Suppressor macrophage treated with lipopolysaccharide for 1 hour (primary cell): ENCODE data around the gene GRID1.
"Not testable (repeated sequence)": the region's sequence is repeated elsewhere in the genome, so short reads cannot be mapped to it uniquely, and the experiment has no call there.

Experiments
- DNase-seq, 3 donors: peaks; one replicate each; pipeline ENCODE4 v3.0.0-alpha.2; 2020 to 2022

The GRID1 gene

GRCh38 chr10:85961479-85962067 is 405.0 kb downstream of the GRID1 start:
- DNase-seq = no peak

- no peak for DNase-seq
Measured at GRCh38 chr10:85961073-85961472, 405.5 kb downstream of the GRID1 start.

- DNase-seq = no peak
Measured at GRCh38 chr10:85959239-85959638, 407.4 kb downstream of the GRID1 start.

- DNase-seq = no peak
Measured at GRCh38 chr10:85950921-85951320, 415.7 kb downstream of the GRID1 start.

GRCh38 chr10:85946713-85947326 is 419.8 kb downstream of the GRID1 start:
- DNase-seq = no peak

- no peak for DNase-seq
Measured at GRCh38 chr10:85936161-85936560, 430.4 kb downstream of the GRID1 start.

GRCh38 chr10:85934586-85934985 is 432.0 kb downstream of the GRID1 start:
- DNase-seq = no peak

GRCh38 chr10:85929993-85930392 is 436.6 kb downstream of the GRID1 start:
- DNase-seq = not testable (repeated sequence)

- DNase-seq = no peak
Measured at GRCh38 chr10:85927952-85928665, 438.5 kb downstream of the GRID1 start.

GRCh38 chr10:85926986-85927385 is 439.6 kb downstream of the GRID1 start:
- no peak for DNase-seq

- DNase-seq = no peak
Measured at GRCh38 chr10:85926136-85926535, 440.5 kb downstream of the GRID1 start.

GRCh38 chr10:85925201-85925750 is 441.3 kb downstream of the GRID1 start:
- no peak for DNase-seq

- no peak for DNase-seq
Measured at GRCh38 chr10:85924382-85925102, 442.1 kb downstream of the GRID1 start.

- no peak for DNase-seq
Measured at GRCh38 chr10:85922356-85923129, 444.1 kb downstream of the GRID1 start.

GRCh38 chr10:85921789-85922188 is 444.8 kb downstream of the GRID1 start:
- DNase-seq = no peak

- no peak for DNase-seq
Measured at GRCh38 chr10:85920311-85920710, 446.3 kb downstream of the GRID1 start.

- DNase-seq = no peak
Measured at GRCh38 chr10:85919491-85920021, 447.0 kb downstream of the GRID1 start.

GRCh38 chr10:85918371-85918770 is 448.2 kb downstream of the GRID1 start:
- DNase-seq = no peak

GRCh38 chr10:85917601-85918000 is 449.0 kb downstream of the GRID1 start:
- no peak for DNase-seq

- DNase-seq = no peak
Measured at GRCh38 chr10:85916994-85917573, 449.5 kb downstream of the GRID1 start.

- no peak for DNase-seq
Measured at GRCh38 chr10:85916286-85916685, 450.3 kb downstream of the GRID1 start.
